GM19351 (cell line): Measurements from ENCODE around the gene KRTAP10-6.
"Not testable (repeated sequence)": the region's sequence is repeated elsewhere in the genome, so short reads cannot be mapped to it uniquely, and the experiment has no call there.

Source experiments
- ATAC-seq: cut with Tn5 transposase; IDR thresholded peaks from one replicate; pipeline ENCODE4 v1.9.1; 2021; ENCODE audit warnings: mild to moderate bottlenecking, moderate library complexity; ENCODE audit not compliant: unreplicated experiment

Gene KRTAP10-6

DNA sequence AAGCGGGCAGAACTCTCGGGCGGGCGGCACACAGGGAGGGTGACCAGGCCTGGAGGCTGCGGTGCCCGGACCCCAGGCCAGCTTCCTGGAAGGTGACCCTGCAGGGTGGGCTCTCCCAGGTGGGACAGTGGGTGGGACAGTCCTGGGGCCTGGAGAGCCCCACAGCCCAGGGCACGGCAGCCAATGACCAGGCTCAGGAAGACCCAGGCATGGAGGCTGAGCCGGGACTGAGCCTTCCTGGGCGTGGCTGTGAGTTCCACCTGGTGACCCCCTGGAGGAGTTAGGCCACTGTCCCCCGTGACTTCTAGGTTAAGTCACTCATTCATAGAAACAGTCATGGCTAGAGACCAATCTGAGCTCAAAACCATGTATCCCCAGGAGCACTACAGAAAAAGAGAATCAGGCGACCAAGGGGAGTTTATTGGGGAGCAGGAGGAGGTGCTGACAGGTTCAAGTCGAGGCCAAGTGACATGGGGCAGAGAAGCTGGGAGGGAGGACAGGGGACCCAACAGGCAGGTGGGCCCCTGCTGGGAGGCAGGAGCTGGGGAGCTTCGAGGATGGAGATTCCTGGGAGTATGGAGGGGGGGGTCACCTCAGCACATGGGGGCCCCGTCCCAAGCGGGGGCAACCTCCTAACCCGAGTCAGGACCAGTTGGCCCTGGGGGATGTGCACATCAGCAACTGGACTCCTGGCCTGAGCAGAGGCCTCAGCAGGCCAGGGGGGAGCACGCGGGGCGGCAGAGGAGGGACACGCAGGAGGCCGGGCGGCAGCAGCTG, 13.1 kb downstream of the KRTAP10-6 start:
- ATAC-seq = no peak

DNA sequence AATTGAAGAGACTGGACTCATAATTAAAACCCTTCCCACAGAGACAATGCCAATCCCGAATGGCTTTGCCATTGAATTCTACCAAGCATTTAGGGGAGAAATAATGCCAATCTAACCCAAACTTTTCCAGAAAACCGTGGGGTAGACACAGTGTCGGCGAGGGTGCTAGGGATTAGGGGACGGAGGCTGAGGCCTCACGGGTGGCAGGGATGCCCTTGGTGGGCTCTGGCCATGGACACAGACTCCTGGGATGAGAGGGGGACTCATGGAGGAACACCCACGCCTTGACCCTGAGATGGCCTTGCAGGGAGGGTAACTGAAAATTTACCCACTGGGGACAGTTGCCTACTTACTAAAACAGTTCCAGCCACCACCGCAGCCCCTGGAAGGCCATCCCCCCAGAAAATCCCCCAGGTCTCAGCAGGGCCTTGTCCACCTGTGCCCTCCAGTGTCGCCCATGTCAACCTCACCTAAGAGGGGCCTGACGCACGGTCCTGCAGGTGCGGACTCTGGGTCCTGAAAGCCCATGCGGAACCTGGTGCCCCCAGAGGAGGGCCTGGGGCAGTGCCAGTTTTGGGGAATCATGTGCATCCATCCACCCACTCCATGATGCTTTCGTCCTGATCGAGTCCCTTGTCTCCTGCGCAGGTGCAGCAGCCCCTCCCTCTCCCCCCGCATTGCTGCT, 13.8 kb downstream of the KRTAP10-6 start:
- no peak for ATAC-seq

DNA sequence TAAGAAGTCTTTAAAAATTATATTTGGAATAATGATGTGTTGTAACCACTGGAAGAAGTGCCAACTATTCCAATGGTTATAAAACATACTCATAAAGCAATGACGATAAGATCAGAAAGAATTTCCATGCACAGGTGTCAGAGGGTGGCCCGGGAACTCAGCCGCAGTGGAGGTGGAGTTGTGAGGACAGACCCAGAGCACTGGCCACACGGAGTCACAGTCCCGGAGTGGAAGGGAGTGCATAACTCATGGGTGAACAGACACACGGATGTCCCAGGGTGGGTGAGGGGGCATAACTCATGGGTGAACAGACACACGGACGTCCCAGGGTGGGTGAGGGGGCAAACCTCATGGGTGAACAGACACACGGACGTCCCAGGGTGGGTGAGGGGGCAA, 16.3 kb downstream of the KRTAP10-6 start:
- ATAC-seq = no peak

DNA sequence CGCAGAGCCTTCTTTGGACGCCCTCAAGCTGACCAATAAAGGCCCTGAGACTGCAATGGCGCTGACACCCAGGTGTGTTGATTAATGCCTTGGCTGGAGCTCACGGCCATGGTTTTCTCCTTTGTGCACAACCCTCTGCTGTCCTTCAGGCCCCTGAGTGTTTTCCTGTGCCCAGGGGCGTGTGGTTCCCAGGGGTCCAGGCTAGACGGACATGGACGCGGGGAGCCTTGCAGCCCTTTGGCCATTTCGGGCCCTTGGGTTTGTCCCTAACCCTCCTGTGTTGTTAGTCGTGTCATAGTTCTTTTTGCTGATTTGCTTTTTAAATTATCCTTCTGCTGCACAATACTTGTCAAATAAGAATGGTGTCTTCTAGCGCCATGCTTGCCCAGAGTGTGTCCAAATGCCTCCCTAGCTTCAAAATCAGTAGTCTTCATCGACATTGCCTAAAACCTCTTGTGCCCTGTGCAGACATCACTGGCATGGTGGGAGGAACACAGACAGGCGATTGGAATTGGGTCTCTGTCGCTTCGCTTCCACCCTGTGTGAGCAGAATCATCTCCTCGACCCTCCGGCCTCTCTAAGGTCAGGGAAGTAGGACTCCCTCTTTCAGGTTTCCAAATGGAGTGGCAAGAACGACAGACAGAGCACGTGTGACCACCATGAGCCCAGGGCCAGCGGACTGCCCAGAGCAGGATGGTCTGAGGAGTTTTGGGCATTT, 16.8 kb downstream of the KRTAP10-6 start:
- no peak for ATAC-seq

DNA sequence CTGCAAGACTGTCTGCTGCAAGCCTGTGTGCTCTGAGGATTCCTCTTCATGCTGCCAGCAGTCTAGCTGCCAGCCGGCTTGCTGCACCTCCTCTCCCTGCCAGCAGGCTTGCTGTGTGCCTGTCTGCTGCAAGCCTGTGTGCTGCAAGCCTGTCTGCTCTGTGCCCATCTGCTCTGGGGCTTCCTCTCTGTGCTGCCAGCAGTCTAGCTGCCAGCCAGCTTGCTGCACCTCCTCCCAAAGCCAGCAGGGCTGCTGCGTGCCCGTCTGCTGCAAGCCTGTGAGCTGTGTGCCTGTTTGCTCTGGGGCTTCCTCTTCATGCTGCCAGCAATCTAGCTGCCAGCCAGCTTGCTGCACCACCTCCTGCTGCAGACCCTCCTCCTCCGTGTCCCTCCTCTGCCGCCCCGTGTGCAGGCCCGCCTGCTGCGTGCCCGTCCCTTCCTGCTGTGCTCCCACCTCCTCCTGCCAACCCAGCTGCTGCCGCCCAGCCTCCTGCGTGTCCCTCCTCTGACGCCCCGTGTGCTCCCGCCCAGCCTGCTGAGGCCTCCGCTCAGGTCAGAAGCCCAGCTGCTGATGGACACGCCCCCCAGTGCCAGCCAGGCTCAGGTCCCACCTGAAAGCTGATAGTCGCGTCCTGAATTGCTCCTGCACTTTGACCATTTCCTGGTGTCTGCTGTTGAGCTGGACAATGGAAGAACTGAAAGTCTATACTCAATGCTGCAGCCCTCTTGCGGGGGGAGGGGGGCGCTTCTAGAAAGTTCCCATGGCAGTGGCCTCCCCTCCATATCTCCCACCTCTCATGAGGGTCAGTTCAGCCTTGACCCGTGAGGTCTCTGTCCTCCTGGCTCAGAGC, 17.6 kb downstream of the KRTAP10-6 start:
- no peak for ATAC-seq

DNA sequence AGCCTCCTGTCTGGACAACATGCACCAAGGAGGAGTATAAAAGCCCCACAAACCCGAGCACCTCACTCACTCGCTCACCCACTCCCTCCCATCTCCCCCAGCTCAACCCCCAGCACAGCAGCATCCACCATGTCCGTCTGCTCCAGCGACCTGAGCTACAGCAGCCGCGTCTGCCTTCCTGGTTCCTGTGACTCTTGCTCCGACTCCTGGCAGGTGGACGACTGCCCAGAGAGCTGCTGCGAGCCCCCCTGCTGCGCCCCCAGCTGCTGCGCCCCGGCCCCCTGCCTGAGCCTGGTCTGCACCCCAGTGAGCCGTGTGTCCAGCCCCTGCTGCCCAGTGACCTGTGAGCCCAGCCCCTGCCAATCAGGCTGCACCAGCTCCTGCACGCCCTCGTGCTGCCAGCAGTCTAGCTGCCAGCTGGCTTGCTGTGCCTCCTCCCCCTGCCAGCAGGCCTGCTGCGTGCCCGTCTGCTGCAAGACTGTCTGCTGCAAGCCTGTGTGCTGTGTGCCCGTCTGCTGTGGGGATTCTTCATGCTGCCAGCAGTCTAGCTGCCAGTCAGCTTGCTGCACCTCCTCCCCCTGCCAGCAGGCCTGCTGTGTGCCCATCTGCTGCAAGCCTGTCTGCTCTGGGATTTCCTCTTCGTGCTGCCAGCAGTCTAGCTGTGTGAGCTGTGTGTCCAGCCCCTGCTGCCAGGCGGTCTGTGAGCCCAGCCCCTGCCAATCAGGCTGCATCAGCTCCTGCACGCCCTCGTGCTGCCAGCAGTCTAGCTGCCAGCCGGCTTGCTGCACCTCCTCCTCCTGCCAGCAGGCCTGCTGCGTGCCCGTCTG, 18.5 kb downstream of the KRTAP10-6 start, which contains the start of gene KRTAP10-4:
Gene KRTAP10-4 (plus strand): TSS at position 100 of the 827 bp plus-strand sequence. CDS start 30 bp downstream, at position 130.
- ATAC-seq = not testable (repeated sequence)

DNA sequence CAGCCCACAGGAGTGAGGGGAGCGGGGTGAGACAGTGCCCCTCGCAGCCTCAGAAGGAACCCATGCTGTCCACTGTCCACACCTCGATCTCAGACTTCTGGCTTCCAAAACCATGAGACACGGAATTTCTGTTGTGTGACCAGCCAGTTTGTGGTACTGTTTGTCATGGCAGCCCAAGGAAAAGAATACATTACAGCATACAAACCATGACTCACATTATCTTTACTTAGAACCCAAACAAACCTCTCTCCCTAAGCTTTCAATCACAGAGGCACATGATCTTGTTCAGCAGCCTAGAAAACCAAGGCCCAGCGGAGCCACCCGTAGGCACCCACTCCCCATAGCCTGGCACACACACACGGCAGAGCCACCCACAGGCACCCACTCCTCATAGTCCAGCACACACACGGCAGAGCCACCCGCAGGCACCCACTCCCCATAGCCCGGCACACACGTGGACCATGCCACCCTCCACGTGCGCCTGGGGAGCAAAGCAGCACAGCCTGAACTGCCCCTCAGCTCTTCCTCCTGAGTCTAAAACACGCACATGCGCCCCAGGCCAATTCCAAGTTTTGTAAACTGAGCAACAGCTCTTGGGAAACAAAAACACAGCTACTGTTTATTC, 19.2 kb downstream of the KRTAP10-6 start:
- ATAC-seq = no peak

DNA sequence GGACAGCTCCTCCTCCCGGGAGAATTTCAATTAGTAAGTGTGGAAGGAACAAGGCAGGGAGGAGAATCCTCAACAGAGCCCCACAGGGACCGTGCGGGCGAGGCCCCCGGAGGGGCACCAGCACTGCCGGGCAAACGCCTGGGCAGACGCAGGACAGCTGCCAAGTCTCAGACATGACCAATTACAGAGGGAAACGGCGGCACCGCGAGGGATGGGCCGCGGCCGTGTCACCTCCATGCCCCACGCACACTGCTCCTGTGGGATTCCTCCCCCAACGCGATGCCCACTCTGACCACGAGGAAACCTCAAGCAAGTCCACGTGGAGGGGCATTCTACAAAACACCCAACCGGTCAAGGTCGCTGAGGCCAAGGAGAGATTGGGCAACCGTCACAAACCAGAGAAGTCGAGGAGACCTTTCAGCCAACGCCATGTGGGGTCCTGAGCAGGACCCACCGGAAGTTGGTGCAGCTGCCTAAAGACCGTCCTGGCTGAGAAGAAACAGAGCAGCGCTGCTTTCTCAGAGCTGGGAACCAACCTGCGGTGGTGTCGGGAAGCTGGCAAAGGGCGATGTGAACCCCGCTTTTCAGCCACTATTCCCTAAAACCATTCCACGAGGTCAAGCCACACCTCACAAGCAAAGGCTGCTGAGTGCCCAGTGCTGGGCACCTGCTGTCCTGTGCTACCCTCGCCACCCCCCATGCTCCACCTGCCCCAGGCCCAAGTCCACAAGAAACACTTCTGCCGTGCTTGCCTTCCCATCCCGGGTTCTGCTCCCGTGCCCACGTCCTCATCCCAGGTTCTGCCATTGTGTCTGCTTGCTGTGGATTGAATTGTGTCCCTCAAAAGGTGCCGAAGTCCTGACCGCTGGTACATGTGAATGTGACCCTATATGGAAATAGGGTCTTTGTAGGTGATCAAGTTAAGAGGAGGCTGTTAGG, 20.2 kb downstream of the KRTAP10-6 start:
- no peak for ATAC-seq

DNA sequence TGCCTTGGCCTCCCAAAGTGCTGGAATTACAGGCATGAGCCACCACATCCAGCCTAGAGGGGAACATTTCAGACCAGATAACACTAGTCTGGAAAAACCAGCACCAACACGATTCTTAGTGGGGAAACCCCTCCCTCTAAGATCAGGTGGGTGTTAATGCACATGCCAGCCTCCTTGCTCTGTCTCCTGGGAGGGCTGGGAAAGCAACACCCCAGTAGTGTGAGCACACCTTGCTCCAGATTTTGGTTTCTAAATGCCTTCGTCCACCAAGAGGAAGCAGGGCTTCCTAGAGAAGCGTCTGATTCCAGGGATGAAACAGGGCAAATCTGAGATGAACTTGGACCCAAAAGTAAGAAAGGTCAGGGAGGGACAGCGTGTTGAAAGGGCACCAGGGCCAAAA, 21.0 kb downstream of the KRTAP10-6 start:
- no peak for ATAC-seq

DNA sequence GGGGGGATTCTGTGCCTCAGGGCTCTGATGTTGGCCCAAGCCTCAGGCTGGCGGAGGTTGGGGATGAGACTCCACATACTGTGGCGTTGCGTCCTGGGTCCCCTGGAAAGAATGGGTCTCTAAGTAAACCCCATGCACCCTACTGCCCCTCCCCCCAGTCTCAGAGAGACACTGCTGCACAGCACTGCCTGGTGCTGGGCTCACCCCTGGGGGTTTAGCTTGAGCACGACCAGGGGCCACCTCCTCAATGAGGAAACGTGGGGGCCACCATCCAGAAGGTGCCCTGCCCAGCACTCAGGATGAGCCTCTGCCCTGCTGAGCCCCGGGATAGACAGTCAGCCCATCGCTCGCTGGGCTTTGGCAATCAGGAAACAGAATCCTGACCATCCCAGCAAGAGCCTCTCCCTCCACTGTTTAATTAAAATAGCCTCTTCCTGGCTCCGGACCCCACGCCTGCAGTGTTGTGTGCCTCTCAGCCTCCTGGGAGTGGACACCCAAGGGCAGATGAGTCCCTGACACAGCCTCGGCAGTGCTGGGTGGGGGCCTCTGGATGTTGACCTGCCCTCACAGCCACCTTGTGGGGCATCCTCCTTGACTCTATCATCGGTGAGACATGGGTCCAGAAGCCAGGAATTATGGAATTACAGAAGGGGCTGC, 22.3 kb downstream of the KRTAP10-6 start:
- no peak for ATAC-seq

DNA sequence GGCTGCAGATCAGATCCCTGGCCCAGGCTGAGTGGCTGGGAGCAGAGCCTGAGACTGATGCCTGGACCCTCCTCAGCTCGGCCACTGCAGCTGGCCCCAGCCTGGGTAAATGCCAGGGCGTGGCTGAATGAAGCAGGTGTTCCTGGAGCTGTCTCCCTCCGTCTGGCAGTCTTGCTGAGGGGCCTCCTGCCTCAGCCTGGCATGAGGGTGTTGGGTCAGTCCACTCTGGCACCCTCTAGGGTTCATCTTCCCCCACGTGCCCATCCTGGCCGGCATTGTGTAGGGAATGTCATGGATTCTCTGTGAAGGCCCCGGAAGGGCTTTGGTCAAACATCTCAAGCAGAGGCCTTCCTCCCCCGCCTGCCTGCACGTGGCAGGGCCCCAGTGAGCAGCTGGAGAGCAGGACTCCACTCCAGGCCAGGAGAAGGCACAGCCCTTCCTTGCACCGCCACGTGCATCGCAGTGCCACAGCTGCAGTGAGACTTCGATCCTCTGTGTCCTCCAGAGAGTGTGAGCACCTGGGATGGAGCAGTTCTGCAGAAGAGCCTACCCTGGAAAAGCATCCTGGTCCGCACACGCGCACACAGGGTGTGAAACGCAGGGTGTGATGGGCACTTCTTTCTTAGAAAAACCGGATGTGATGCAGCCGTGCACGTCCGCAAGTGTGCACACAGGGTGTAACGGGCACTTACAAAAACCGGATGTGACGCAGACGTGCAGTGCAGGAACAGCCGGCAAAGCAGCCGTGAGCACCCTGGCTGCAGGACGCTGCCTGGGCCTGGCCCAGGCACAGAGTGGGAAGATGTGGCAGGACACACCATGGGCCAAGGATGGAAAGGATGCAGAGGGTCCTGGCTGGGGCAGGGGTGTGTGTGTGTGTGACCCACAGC, 23.4 kb downstream of the KRTAP10-6 start:
- ATAC-seq = no peak

DNA sequence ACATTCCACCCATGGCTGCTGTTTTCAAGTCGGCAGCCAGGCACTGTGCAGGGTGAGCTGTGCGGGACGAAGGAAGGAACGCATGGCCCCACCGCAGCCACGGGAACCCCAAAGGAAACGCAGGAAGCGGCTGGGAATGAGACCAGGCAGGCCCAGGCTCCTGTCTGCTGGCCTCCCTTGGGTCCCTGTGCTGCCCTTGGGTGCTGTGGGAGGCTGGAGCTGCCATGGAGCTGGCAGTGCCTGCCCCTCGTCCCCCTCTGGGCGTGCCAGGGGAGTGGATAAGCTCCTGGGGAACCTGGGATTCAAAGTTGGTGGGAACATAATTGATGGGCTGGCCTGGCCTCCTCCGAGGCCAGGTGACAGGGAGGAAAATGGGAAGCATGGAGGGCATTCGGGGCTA, 24.0 kb downstream of the KRTAP10-6 start:
- no peak for ATAC-seq

DNA sequence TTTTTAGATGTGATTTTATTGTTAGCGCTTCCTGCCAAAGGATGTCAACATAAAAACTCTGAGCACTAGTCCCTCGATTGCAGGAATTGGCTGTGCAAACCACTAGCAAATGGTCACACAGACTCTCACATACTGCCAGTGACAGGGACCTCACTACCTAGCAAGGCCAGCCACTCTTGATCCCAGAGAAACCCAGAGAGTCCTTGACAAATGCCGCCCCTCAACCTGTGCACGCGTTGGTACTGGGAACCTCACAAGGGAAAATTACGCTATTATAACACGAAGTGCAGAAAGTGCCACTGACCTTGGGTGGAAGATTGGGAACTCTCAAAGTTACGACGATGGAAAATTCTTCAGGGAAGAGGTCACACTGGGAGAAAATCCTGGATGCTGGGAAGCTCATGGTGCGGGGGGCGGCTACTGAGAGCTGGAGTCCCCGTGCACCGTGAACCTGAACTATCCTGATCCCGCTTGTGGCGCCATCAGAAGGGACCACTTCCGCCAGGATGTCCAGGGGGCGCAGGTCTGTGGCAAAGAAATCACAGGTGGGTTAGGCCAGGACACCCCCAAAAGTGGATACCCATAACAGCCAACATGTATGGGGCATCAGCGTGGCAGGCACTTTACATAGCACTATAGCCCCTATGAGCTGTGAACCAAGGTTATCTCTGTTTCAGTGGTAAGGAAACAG, 24.7 kb downstream of the KRTAP10-6 start:
- ATAC-seq = no peak

DNA sequence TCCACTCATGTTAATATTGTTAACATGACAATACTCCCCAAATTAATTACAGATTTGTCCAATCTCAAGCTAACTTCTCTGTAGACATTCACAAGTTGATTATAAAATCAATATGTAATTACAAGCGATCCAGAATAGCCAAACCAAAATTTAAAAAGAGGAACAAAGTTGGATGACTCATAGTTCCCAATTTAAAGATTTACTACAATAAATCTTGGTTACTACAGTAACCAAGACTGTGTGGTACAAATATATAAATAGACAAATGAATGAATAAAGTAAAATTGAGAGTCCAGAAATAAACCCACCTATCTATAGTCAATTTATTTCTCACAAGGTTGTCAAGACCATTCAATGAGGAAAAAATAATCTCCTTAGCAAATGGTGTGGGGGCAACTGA, 25.9 kb downstream of the KRTAP10-6 start:
- ATAC-seq = no peak

DNA sequence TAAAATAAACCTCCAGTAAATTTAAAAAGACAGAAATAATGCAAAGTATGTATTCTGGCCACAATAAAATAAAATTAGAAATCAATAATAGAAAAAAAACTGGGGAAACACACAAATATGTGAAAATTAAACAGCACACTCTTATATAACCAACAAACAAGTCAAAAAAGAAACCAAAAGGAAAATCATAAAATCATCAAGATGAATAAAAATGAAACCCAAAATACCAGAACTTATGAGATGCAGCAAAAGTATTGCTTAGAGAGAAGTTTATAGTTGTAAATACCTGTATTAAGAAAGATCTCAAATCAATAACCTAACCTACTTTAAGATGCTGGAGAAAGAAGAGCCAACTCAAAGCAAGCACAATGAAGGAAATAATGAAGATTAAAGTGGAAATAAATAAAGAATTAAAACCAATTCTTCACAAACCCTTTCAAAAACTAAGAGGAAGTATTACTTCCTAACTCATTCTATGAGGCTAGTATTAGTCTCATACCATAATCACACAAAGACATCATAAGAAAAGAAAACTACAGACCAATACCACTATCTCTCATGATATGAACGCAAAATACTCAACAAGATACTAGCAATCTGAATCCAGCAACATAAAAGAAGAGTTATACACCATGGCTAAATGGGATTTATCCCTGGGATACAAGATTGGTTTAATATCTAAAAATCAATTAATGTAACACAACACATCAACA, 27.3 kb downstream of the KRTAP10-6 start:
- ATAC-seq = no peak

DNA sequence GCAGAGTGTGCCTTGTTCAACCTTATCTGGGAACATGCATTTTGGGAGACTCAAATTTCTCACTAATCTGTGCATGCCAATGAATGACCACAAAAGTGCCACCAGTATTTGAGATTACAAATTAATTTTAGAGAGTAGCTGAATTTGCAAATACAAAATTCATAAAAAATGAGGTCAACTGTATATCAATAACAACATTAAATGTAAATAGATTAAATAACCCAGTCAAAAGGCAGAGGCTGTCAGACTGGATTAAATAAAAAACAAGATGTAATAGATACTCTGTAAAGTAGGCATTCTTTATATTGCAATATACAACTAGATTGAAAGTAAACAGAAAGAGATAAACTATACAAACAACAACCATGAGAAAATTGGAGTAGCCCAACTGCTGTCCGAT, 28.2 kb downstream of the KRTAP10-6 start:
- ATAC-seq = no peak
